Keratinocyte (primary cell): ENCODE measurements around the gene GRK1. TPM values are rescaled to one million over a fixed set of nuclear protein-coding genes. Genes with fewer than 3 reads are reported as not detected.

ENCODE experiments used
- DNase-seq: peaks from one replicate; pipeline ENCODE4 v3.0.0-alpha.2; 2011; ENCODE audit warnings: low read depth, missing footprints, low spot score
- FAIRE-seq: peaks from 2 replicates; lab custom pipeline; 2011; peaks lifted over from hg19 to GRCh38; lab: Jason Lieb, UNC
- H2AFZ ChIP-seq: 2 replicates; pipeline ENCODE4 v1.6.0; 2012; ENCODE audit warnings: low read length, control low read depth, inconsistent platforms; ENCODE audit not compliant: control insufficient read depth
- H3K27ac ChIP-seq: 2 replicates; pipeline ENCODE4 v1.5.1; 2011; ENCODE audit warnings: low read length; ENCODE audit not compliant: control insufficient read depth, insufficient read depth
- H3K27me3 ChIP-seq: 3 replicates; pipeline ENCODE4 v1.6.0; 2011; ENCODE audit warnings: low read length; ENCODE audit not compliant: control insufficient read depth, insufficient read depth; ENCODE audit errors: extremely low read depth
- H3K36me3 ChIP-seq, 2 experiments: 2 replicates in 1 of 2; 3 replicates in 1 of 2; pipeline ENCODE4 v1.5.1; 2011; ENCODE audit warnings: low read length in 2 of 2, mild to moderate bottlenecking in 1 of 2; ENCODE audit not compliant: control insufficient read depth in 2 of 2, insufficient read depth in 2 of 2; ENCODE audit errors: extremely low read depth in 1 of 2
- H3K4me1 ChIP-seq: 3 replicates; pipeline ENCODE4 v1.5.1; 2011; ENCODE audit warnings: low read length; ENCODE audit not compliant: control insufficient read depth, insufficient read depth; ENCODE audit errors: extremely low read depth
- H3K4me2 ChIP-seq: 3 replicates; pipeline ENCODE4 v1.6.0; 2011; ENCODE audit warnings: low read depth, low read length; ENCODE audit not compliant: control insufficient read depth, insufficient read depth; ENCODE audit errors: extremely low read depth
- H3K4me3 ChIP-seq, 3 experiments: fragments of 200-600 bp in 1 of 3; sonication (generic) in 1 of 3; 2 replicates in 2 of 3; 3 replicates in 1 of 3; pipeline ENCODE4 v1.5.1; 2011 to 2016; ENCODE audit warnings: low read length in 3 of 3, mild to moderate bottlenecking in 3 of 3, control low read depth in 2 of 3, inconsistent platforms in 1 of 3, low read depth in 1 of 3, mixed read lengths in 1 of 3, mixed run types in 1 of 3, moderate library complexity in 1 of 3; ENCODE audit not compliant: control insufficient read depth in 2 of 3, insufficient read depth in 2 of 3; ENCODE audit errors: extremely low read depth in 1 of 3
- H3K79me2 ChIP-seq: 2 replicates; pipeline ENCODE4 v1.6.0; 2012; ENCODE audit warnings: low read length; ENCODE audit not compliant: control insufficient read depth, insufficient read depth
- H3K9ac ChIP-seq: 3 replicates; pipeline ENCODE4 v1.6.0; 2011; ENCODE audit warnings: low read length; ENCODE audit not compliant: control insufficient read depth, insufficient read depth; ENCODE audit errors: extremely low read depth
- H3K9me1 ChIP-seq: 3 replicates; pipeline ENCODE4 v1.6.0; 2011; ENCODE audit warnings: low read length; ENCODE audit not compliant: control insufficient read depth, insufficient read depth; ENCODE audit errors: extremely low read depth
- H3K9me3 ChIP-seq: 2 replicates; pipeline ENCODE4 v1.5.1; 2012; ENCODE audit warnings: low read depth, low read length; ENCODE audit not compliant: control insufficient read depth
- H4K20me1 ChIP-seq: 3 replicates; pipeline ENCODE4 v1.6.0; 2011; ENCODE audit warnings: low read length; ENCODE audit not compliant: control insufficient read depth, insufficient read depth; ENCODE audit errors: extremely low read depth
- EZH2 ChIP-seq: IDR thresholded peaks from one replicate; pipeline ENCODE4 v1.6.1; 2012; ENCODE audit warnings: inconsistent platforms, mild to moderate bottlenecking, low read length, moderate library complexity
- dilution Hi-C: fragments of 300-500 bp; cut with MboI; formaldehyde crosslinking; loops from one replicate; pipeline ENCODE4 v1.7.0; 2020; ENCODE audit warnings: low sequenced_read_pairs; ENCODE audit not compliant: extremely low pct_ligation_motif_present
- polyA plus RNA-seq, 5 experiments: library from polyadenylated mRNA; depleted of rRNA in 3 of 5; stranded (reverse) in 3 of 5; stranded (forward) in 1 of 5; unstranded in 1 of 5; fragments of >200 nt; gene quantifications; 1 replicate in 1 of 5; 2 replicates in 3 of 5; 3 replicates in 1 of 5; pipeline versions ENCODE4 v1.2.1 to v1.2.3, GENCODE V29; 2011 to 2012; ENCODE audit warnings: missing spikeins in 2 of 5, low read depth in 1 of 5, low replicate concordance in 1 of 5
- TF ChIP-seq, protein P1 (sequence below), 3 experiments: IDR thresholded peaks in 1 of 3; conservative IDR thresholded peaks in 1 of 3; optimal IDR thresholded peaks in 1 of 3; 2 replicates in 2 of 3; 3 replicates in 1 of 3; pipeline versions ENCODE3 to v1.5.1; 2011; ENCODE audit warnings: low read length in 3 of 3, mild to moderate bottlenecking in 3 of 3, moderate library complexity in 2 of 3, control low read depth in 1 of 3, inconsistent platforms in 1 of 3; ENCODE audit not compliant: insufficient read depth in 2 of 3; ENCODE audit errors: extremely low read depth in 1 of 3

The GRK1 gene
- polyA plus RNA-seq, 1 donor (not counting 4 experiments of a cell fraction or from before 2014, with no cell fraction given), result not detected

GRCh38 chr13:113669231-113669754 lies 2.3 kb downstream of the GRK1 start:
- TF ChIP-seq EZH2, result no peak
- TF ChIP-seq, protein P1, sequence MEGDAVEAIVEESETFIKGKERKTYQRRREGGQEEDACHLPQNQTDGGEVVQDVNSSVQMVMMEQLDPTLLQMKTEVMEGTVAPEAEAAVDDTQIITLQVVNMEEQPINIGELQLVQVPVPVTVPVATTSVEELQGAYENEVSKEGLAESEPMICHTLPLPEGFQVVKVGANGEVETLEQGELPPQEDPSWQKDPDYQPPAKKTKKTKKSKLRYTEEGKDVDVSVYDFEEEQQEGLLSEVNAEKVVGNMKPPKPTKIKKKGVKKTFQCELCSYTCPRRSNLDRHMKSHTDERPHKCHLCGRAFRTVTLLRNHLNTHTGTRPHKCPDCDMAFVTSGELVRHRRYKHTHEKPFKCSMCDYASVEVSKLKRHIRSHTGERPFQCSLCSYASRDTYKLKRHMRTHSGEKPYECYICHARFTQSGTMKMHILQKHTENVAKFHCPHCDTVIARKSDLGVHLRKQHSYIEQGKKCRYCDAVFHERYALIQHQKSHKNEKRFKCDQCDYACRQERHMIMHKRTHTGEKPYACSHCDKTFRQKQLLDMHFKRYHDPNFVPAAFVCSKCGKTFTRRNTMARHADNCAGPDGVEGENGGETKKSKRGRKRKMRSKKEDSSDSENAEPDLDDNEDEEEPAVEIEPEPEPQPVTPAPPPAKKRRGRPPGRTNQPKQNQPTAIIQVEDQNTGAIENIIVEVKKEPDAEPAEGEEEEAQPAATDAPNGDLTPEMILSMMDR (optimal IDR thresholded peaks at IDR 0.05 in 1 of 3, IDR thresholded peaks at IDR 0.05 in 1 of 3, conservative IDR thresholded peaks at IDR 0.05 in 1 of 3; ENCODE audit: extremely low read depth in 1 of 3, insufficient read depth in 2 of 3, low read length in 3 of 3), result no peak
- no peak for FAIRE-seq
- no peaks in the 10 kb centered on the region for H4K20me1 ChIP-seq
- H3K4me3 ChIP-seq, result no peak overlapping the region
- H3K4me2 ChIP-seq, result no peak overlapping the region
- no peak for DNase-seq
- H3K9me1 ChIP-seq, result no peaks in the 10 kb centered on the region
- H3K4me1 ChIP-seq, result no peaks in the 10 kb centered on the region
- dilution Hi-C loops, result no loop called here
- H2AFZ ChIP-seq, result no peak overlapping the region
- no peaks in the 10 kb centered on the region for H3K36me3 ChIP-seq
- peaks cover 8% of the 10 kb centered on the region for H3K27me3 ChIP-seq
- no peak overlapping the region for H3K27ac ChIP-seq
- H3K9me3 ChIP-seq, result peaks cover 3% of the 10 kb centered on the region
- no peak overlapping the region for H3K9ac ChIP-seq
- no peaks in the 10 kb centered on the region for H3K79me2 ChIP-seq

- Histone ChIP-seq H3K9ac (no peak overlapping the region), H3K4me3 (no peak overlapping the region), H2AFZ (no peak overlapping the region), H4K20me1 (no peaks in the 10 kb centered on the region), H3K27ac (no peak overlapping the region), H3K9me3 (peaks cover 3% of the 10 kb centered on the region), H3K27me3 (peaks cover 8% of the 10 kb centered on the region), H3K4me1 (no peaks in the 10 kb centered on the region), H3K9me1 (no peaks in the 10 kb centered on the region), H3K36me3 (no peaks in the 10 kb centered on the region), H3K79me2 (no peaks in the 10 kb centered on the region), H3K4me2 (no peak overlapping the region)
- TF ChIP-seq, protein P1 (optimal IDR thresholded peaks at IDR 0.05 in 1 of 3, IDR thresholded peaks at IDR 0.05 in 1 of 3, conservative IDR thresholded peaks at IDR 0.05 in 1 of 3; ENCODE audit: extremely low read depth in 1 of 3, insufficient read depth in 2 of 3, low read length in 3 of 3), result no peak
- TF ChIP-seq EZH2, result no peak
- dilution Hi-C loops, result no loop called here
- FAIRE-seq (no peak), DNase-seq (no peak)
Observed at GRCh38 chr13:113669755-113670341, 2.8 kb downstream of the GRK1 start.
